Memory B cell (primary cell): ENCODE data around the gene ZC3H18.
A peak's percentile ranks its signal among the peaks of the same experiment; 100 is the strongest.

Experiments used
- ATAC-seq: fragments of 150-1000 bp; cut with Tn5 transposase; 2 replicates; pipeline ENCODE4 v1.10.0; 2021; ENCODE audit warnings: low read depth, mild to moderate bottlenecking, moderate library complexity
- DNase-seq, 2 donors: peaks; one replicate each; pipeline ENCODE4 v3.0.0; 2022; ENCODE audit warnings: low spot score in 2 of 2
- H3K27ac Mint-ChIP-seq: one replicate; pipeline ENCODE4 v1.8.0; 2022; ENCODE audit warnings: mild to moderate bottlenecking, moderate library complexity, mixed read lengths
- H3K27me3 Mint-ChIP-seq: one replicate; pipeline ENCODE4 v1.8.0; 2022; ENCODE audit warnings: mixed read lengths
- H3K36me3 Mint-ChIP-seq: one replicate; pipeline ENCODE4 v1.8.0; 2022; ENCODE audit warnings: mild to moderate bottlenecking, mixed read lengths
- H3K4me1 Mint-ChIP-seq: one replicate; pipeline ENCODE4 v1.8.0; 2022; ENCODE audit warnings: mixed read lengths
- H3K4me3 Mint-ChIP-seq: one replicate; pipeline ENCODE4 v1.8.0; 2022; ENCODE audit warnings: mild to moderate bottlenecking, moderate library complexity, mixed read lengths
- H3K9me3 Mint-ChIP-seq: one replicate; pipeline ENCODE4 v1.8.0; 2022; ENCODE audit warnings: mixed read lengths

The ZC3H18 gene

DNA sequence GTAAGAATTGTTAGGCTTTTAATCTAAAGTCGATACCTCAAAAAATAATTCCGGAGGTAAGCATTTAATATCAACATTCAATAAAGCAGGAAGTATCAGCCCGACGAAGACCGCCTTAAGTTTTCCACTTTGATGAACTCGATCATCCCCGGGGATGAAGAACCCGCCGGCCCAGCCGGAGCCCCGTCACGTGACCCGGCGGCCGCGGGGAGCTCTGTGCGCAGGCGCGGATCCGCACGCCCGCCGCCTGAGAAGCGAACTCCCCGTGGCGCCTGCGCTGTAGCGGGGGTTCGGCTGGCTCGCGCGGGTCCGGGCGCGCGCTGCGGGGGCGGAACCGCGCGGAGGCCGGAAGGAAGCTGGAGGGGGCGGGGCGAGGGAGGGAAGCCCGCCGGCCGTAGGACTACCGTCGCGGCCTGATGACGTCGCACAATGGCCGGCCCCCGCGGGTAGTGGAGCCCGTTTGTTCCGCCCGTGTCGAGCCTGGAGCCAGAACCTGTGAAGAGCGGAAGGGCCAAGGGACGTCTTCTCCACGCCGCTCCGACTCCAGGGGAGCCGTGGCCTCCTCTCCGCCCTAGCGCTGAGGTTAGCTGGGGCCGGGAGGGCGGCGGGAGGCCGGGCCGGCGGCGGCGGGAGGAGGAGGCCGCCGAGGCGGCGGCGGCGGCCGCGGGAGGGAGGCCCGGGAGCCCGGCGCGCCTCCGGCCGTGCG, at the start of gene ZC3H18:
ZC3H18 (plus strand) TSS at position 419 of the 706 bp plus-strand sequence. CDS start 6,721 bp downstream, outside the sequence.
- peaks cover 2% of the 10 kb centered on the region for H3K36me3 Mint-ChIP-seq
- peaks cover 15% of the 10 kb centered on the region for H3K4me1 Mint-ChIP-seq
- ATAC-seq (peak; percentile 88), DNase-seq (peak; percentile 95 to 96)
- H3K9me3 Mint-ChIP-seq: no peaks in the 10 kb centered on the region
- H3K4me3 Mint-ChIP-seq: peak within 1 kb of the TSS; percentile 91
- peak within 1 kb of the TSS; percentile 92 for H3K27ac Mint-ChIP-seq
- H3K27me3 Mint-ChIP-seq: no peaks in the 10 kb centered on the region

- DNase-seq (no peak), ATAC-seq (no peak)
- no peak overlapping the region for H3K4me3 Mint-ChIP-seq
- H3K27ac Mint-ChIP-seq: no peak overlapping the region
- H3K4me1 Mint-ChIP-seq: peaks cover 33% of the 10 kb centered on the region
- H3K9me3 Mint-ChIP-seq: peaks cover 18% of the 10 kb centered on the region
- no peaks in the 10 kb centered on the region for H3K27me3 Mint-ChIP-seq
- H3K36me3 Mint-ChIP-seq: peaks cover 22% of the 10 kb centered on the region
Observed at GRCh38 chr16:88521674-88522073, 48.5 kb upstream of the ZC3H18 start.

DNA sequence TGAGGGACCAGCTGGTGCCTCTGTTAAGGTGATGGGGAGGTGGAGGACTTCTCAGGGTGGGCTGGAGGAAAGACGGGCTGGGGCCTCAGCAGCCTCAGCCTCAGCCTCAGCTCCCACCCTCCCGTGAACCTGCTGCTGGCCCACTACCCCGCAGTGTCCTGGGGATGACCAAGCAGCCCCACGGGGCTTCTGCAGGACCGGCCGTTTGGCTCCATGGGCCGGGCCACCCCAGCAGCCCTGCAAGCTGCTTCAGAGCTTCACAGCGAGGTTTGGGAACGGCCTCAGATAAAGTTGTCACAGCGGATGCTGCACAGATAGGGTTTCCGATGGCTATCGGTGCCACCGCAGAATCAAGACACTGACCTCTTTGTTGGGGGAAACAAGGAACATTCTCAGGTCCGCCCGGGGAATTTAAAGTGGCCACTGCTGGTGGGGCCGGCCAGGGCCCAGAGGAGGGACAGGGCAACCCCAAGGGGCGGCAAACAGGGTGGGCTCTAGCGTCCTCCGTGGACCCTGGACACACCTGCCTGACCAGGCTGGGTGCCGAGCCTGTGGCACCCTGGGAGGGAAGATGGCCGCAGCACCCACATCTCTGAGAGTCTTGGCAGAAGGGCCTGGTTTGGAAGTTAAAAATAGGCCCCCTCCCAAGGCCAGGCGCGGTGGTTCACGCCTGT, 47.8 kb upstream of the ZC3H18 start:
- H3K36me3 Mint-ChIP-seq: peaks cover 19% of the 10 kb centered on the region
- H3K4me3 Mint-ChIP-seq: no peak overlapping the region
- DNase-seq (no peak), ATAC-seq (no peak)
- H3K4me1 Mint-ChIP-seq: peaks cover 27% of the 10 kb centered on the region
- peaks cover 18% of the 10 kb centered on the region for H3K9me3 Mint-ChIP-seq
- H3K27me3 Mint-ChIP-seq: no peaks in the 10 kb centered on the region
- H3K27ac Mint-ChIP-seq: no peak overlapping the region

GRCh38 chr16:88523309-88524161, 46.7 kb upstream of the ZC3H18 start:
- Mint-ChIP-seq H3K27ac (no peak overlapping the region), H3K36me3 (peaks cover 15% of the 10 kb centered on the region), H3K4me3 (no peak overlapping the region), H3K9me3 (peaks cover 13% of the 10 kb centered on the region), H3K27me3 (no peaks in the 10 kb centered on the region), H3K4me1 (peaks cover 20% of the 10 kb centered on the region)
- ATAC-seq: no peak
- DNase-seq: no peak

DNA sequence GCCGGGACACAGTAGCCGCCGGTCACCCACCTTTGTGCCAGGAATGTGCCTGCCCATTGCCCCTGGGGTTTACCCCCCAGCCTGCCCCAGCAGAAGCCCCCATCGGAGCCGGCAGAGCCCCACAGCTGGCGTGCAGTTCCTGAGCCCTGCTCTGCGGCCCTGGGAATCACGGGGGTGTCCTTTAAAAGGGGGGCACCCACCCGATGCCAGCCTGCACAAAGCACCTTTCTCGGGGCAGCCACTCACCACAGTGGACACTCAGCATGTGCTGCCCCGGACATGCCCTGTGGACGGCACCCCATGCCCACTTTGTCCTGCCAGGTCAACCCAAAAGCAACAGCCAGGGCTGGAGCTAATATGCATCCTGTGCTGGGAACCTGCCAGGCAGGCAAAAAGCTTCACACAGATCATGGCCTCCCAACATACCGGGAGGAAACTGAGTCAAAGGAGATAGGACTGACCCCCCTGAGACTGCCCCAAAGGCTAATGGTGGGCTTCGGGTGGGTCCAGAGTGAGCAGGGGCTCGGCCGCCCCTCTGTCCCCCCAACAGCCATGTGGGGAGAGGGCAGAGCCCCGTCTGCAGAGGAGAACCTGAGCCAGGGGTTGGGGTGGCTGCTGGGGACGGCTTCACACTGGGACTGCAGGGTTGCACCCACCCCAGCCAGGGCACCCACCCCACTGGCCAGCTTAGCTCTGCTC, 45.8 kb upstream of the ZC3H18 start:
- ATAC-seq: no peak
- no peak overlapping the region for H3K27ac Mint-ChIP-seq
- H3K27me3 Mint-ChIP-seq: no peaks in the 10 kb centered on the region
- H3K9me3 Mint-ChIP-seq: peaks cover 7% of the 10 kb centered on the region
- no peak for DNase-seq
- H3K4me3 Mint-ChIP-seq: no peak overlapping the region
- peaks cover 8% of the 10 kb centered on the region for H3K36me3 Mint-ChIP-seq
- peaks cover 13% of the 10 kb centered on the region for H3K4me1 Mint-ChIP-seq

DNA sequence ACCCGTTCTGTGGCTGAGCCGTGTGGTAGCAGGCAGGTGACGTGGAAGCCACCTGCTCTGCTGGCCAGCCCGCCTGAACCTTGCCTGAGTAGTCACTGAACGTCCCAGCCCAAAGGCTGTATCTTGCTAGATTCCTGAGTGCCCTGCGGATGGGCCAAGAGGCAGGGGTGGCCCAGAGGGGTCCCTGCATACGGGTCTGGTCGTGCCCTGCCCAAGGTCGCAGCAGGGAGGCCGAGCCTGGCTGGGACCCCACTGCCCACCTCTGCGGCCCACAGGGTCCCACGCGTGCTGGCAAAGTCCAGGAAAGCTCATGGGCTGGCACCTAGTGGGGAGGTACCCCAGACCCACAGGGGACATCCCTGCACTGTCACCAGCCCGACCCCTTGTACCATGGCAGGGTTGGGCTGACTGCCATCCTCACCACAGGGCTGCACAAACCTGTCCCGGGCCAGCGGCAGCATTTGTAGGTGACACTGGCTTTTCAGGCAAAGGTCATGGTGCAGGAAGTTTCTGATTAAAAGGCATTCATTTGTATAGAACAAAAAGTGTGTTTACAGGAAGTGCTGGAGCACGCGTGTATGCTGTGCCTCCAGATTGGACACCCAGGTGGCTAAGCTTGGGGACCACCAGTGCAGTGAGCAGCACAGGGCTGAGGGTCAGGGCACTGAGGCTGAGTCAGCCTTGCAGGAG, 45.1 kb upstream of the ZC3H18 start:
- peaks cover 2% of the 10 kb centered on the region for H3K9me3 Mint-ChIP-seq
- peaks cover 2% of the 10 kb centered on the region for H3K36me3 Mint-ChIP-seq
- peak overlapping the region; percentile 20 for H3K27ac Mint-ChIP-seq
- H3K27me3 Mint-ChIP-seq: no peaks in the 10 kb centered on the region
- H3K4me3 Mint-ChIP-seq: no peak overlapping the region
- DNase-seq (no peak), ATAC-seq (no peak)
- peaks cover 9% of the 10 kb centered on the region for H3K4me1 Mint-ChIP-seq

DNA sequence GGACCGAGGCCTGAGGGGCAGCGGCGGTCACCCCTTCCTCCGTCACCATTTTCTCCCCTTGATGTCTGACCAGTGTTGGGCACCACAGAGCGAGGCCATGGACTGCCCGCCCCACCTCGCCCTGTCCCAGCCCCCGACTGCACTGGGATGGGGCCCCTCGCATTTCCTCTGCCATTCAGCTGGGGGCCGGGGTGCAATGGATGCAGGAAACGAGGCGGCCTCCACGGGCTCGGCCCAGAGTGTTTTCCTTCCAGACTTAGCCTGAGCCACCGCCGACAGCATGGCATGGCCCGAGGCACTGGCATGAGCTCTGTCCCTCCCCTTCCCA, 44.6 kb upstream of the ZC3H18 start:
- Mint-ChIP-seq H3K9me3 (no peaks in the 10 kb centered on the region), H3K4me1 (peaks cover 7% of the 10 kb centered on the region), H3K4me3 (no peak overlapping the region), H3K36me3 (no peaks in the 10 kb centered on the region), H3K27me3 (no peaks in the 10 kb centered on the region), H3K27ac (peak overlapping the region; percentile 20)
- ATAC-seq: no peak
- DNase-seq: no peak

DNA sequence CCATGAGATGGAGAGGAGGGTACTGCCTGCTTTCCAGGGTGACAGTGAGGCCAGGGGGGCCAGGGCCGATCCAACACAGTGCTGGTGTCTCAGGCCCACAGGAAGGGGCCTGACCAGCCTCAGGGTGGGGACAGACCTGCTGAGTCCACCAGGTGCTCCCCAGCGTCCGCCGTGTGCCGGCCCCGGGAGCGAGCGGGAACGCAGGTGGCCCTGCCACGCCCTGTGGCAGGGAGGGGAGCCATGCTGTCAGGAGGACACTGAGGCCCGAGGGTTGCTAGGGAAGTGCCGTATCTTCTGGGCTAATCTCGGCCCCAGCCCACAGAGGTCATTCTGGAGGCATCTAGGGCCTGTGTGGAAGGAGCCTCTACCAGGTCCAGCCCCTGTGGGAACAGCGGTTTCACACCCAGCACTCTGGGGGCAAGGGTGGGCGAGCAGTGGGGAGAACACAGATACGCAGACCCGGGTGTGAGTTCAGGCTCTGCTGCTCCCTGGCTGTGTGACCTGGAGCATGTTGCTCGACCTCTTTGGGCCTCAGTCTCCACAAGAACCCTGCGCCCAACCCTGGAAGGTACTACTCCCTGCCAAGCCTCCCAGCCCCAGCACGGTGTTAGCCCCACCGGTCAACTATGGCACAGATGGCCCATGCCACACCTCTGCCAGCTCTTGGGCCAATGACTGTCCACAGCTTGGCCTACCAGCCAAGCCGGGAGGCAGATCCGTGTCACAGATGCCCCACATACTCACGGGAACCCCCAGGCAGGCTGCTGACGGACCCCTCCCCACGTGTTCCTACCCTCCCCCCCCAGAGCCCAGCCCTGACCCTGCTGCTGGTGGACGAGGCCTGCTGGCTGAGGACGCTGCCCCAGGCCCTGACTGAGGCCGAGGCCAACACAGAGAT, 43.9 kb upstream of the ZC3H18 start:
- Mint-ChIP-seq H3K9me3 (no peaks in the 10 kb centered on the region), H3K36me3 (no peaks in the 10 kb centered on the region), H3K27me3 (no peaks in the 10 kb centered on the region), H3K4me3 (no peak overlapping the region), H3K4me1 (peaks cover 7% of the 10 kb centered on the region), H3K27ac (no peak overlapping the region)
- DNase-seq: no peak
- no peak for ATAC-seq

GRCh38 chr16:88526906-88527185, 43.4 kb upstream of the ZC3H18 start:
- no peaks in the 10 kb centered on the region for H3K9me3 Mint-ChIP-seq
- DNase-seq (no peak), ATAC-seq (no peak)
- H3K27ac Mint-ChIP-seq: no peak overlapping the region
- H3K36me3 Mint-ChIP-seq: no peaks in the 10 kb centered on the region
- no peak overlapping the region for H3K4me3 Mint-ChIP-seq
- no peaks in the 10 kb centered on the region for H3K27me3 Mint-ChIP-seq
- H3K4me1 Mint-ChIP-seq: peaks cover 9% of the 10 kb centered on the region

DNA sequence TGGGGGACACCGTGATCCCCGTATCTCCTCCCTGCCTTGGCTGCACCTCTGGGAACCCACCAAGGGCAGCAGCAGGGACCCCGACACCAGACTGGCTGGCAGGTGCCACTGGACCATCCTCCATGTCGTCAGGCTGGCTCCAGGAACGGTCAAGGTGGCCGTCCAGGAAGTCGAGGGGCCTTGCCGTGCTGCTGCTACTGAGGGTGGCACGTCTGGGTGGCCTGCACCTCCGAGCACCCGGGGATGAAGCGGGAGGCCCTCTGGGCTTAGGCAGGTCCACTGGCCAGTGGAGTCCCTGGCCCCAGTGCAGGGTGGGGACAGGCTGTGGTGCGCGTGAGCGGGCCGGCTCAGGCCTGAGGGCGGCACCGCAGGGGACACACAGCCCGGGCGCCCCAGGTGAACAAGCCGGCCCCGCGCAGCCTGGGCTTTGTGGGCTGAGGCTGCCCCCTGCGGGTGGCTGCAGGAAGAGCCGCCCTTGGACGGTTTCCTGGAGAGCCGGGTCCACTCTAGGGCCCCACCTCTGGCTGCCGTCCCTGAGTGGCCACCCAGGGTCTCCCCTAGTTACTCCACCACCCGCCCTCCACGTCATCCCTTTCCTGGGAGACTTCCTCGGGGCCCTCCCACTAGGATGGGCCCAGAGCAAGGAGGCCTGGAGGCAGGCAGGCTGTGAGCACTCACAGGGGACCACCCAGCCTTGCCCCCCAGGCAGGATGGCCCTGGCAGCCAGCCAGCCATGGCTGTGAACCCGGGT, 42.8 kb upstream of the ZC3H18 start:
- DNase-seq (peak; percentile 72 to 78), ATAC-seq (peak; percentile 87)
- H3K4me1 Mint-ChIP-seq: peaks cover 7% of the 10 kb centered on the region
- no peak overlapping the region for H3K27ac Mint-ChIP-seq
- H3K36me3 Mint-ChIP-seq: no peaks in the 10 kb centered on the region
- no peak overlapping the region for H3K4me3 Mint-ChIP-seq
- H3K9me3 Mint-ChIP-seq: no peaks in the 10 kb centered on the region
- H3K27me3 Mint-ChIP-seq: no peaks in the 10 kb centered on the region

- ATAC-seq (no peak), DNase-seq (no peak)
- Mint-ChIP-seq H3K4me1 (peaks cover 7% of the 10 kb centered on the region), H3K36me3 (no peaks in the 10 kb centered on the region), H3K4me3 (no peak overlapping the region), H3K27me3 (no peaks in the 10 kb centered on the region), H3K9me3 (no peaks in the 10 kb centered on the region), H3K27ac (no peak overlapping the region)
Observed at GRCh38 chr16:88527937-88528743, 42.1 kb upstream of the ZC3H18 start.

DNA sequence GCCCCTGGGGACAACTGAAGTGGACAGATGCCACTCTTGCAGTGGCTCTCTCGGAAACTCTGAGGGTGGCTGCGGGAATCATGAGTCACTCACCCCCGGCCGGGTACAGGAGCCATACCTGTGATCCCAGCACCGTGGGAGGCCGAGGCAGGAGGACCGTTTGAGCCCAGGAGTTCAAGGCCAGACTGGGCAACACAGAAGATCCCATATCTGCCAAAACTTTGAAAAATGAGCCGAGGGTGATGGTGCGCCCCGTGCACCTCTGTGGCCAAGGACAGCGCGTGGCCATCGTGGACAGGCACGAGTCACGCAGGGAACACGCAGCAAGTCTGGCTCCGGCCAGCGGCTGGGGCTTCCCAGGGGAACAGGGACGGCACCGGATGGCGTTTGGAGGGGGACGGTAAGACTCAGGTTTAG, 41.3 kb upstream of the ZC3H18 start:
- H3K4me1 Mint-ChIP-seq: peaks cover 7% of the 10 kb centered on the region
- no peak overlapping the region for H3K4me3 Mint-ChIP-seq
- DNase-seq (no peak), ATAC-seq (no peak)
- no peaks in the 10 kb centered on the region for H3K36me3 Mint-ChIP-seq
- H3K9me3 Mint-ChIP-seq: no peaks in the 10 kb centered on the region
- H3K27ac Mint-ChIP-seq: peak overlapping the region; percentile 20
- no peaks in the 10 kb centered on the region for H3K27me3 Mint-ChIP-seq
